ENCODE results near the gene ADCY2. TPM values are rescaled to one million over a fixed set of nuclear protein-coding genes. Genes with fewer than 3 reads are reported as not detected.
A peak's percentile ranks its signal among the peaks of the same experiment; 100 is the strongest.

The ADCY2 gene
- not detected for total RNA-seq

DNA sequence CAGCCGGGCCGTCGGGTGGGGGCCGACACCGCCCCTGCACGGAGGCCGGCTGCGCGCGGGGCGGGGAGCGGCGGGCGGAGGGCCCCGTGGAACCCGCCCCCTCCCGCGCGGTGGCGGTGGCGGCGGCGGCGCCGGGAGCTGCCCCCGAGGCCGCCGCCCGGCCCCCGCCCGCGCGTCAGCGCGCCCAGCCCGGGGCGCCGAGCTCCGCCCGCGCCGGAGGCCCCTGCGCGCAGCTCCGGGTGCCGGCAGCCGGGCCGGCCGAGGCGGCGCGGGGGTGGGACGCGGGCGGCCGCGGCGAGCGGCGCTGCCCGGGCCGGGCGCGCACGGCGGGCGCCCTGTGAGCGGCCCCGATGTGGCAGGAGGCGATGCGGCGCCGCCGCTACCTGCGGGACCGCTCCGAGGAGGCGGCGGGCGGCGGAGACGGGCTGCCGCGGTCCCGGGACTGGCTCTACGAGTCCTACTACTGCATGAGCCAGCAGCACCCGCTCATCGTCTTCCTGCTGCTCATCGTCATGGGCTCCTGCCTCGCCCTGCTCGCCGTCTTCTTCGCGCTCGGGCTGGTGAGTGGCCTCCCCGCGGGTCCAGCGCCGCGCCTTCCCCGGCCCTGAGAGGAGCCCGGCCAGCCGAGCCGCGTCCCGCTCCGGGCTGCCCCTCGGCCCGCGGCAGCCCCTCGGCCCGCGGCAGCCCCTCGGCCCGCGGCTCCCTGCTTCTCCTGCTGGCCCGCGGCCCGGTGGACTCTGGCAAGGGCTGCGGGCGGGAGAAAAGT, at the start of gene ADCY2:
TSS of gene ADCY2 (plus strand) at position 192 of the 766 bp plus-strand sequence. CDS start at position 351, 159 bp downstream.
- H3K4me3 Mint-ChIP-seq = peak within 1 kb of the TSS; percentile 12
- ATAC-seq (replicated peaks) = no peak
- H3K36me3 Mint-ChIP-seq (ENCODE audit: low read depth) = peaks cover 5% of the 10 kb centered on the region
- no peaks in the 10 kb centered on the region for H3K9me3 Mint-ChIP-seq
- H3K27me3 Mint-ChIP-seq = peaks cover 37% of the 10 kb centered on the region
- H3K4me1 Mint-ChIP-seq = no peaks in the 10 kb centered on the region
- H3K27ac Mint-ChIP-seq = no peak within 1 kb of the TSS

DNA sequence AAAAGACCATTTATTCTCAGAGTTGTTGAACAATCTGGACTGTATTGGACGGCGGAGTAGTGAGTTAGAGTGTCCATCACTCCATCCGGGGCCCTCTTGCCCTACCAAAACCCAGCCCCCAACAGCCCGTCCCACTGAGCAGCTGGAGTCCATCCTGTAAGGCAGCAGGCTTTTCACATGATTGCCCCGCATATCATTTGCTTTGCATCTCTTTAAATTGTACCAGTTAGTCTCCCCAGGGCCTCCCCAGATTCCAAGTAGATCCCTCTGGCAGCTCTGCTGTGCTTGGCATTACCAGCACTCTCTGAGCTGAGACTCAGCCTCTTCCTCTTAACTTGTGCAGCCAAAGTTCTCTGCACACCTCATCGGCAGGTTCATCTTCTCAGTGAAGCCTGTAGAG, 48.6 kb upstream of the ADCY2 start:
- H3K27me3 Mint-ChIP-seq = no peaks in the 10 kb centered on the region
- no peak for ATAC-seq (replicated peaks)
- H3K4me3 Mint-ChIP-seq = no peak overlapping the region
- no peaks in the 10 kb centered on the region for H3K4me1 Mint-ChIP-seq
- H3K36me3 Mint-ChIP-seq (ENCODE audit: low read depth) = no peaks in the 10 kb centered on the region
- H3K27ac Mint-ChIP-seq = no peak overlapping the region
- peaks cover 2% of the 10 kb centered on the region for H3K9me3 Mint-ChIP-seq

DNA sequence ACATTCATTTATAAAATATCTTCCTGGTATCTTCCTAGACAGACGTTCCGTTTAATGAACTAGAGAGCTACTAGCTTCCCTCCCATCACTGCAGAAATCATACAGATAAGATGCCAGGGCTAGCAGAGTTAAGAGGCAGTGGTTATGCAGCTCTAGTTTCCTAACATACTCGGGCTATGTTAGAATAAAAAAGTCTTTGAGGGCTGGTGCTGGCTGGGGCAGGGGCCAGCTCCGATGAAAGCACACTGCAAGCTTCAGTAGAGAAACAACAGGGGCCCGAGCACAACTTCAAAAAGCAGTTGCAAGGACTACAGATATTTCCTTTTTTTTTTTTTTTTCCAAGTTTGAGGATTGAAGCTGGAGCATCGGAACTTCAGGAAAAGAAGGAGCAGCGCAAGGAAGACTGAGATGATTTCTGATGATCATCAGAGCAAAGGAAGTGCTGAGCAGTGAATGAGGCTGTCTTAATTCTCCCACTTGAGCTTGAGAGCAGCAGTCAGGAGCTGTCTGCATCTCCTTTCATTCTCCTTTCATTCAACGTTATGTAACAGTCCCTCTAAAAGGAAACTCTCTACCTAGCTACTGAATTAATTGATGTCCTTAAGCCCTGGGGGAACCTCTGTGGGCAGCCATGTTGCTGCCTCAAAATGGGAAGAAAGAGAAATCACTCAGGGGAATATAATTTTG, 47.6 kb upstream of the ADCY2 start:
- no peak overlapping the region for H3K4me3 Mint-ChIP-seq
- ATAC-seq (replicated peaks) = no peak
- H3K27me3 Mint-ChIP-seq = no peaks in the 10 kb centered on the region
- H3K27ac Mint-ChIP-seq = no peak overlapping the region
- H3K4me1 Mint-ChIP-seq = no peaks in the 10 kb centered on the region
- H3K36me3 Mint-ChIP-seq (ENCODE audit: low read depth) = no peaks in the 10 kb centered on the region
- H3K9me3 Mint-ChIP-seq = no peaks in the 10 kb centered on the region

DNA sequence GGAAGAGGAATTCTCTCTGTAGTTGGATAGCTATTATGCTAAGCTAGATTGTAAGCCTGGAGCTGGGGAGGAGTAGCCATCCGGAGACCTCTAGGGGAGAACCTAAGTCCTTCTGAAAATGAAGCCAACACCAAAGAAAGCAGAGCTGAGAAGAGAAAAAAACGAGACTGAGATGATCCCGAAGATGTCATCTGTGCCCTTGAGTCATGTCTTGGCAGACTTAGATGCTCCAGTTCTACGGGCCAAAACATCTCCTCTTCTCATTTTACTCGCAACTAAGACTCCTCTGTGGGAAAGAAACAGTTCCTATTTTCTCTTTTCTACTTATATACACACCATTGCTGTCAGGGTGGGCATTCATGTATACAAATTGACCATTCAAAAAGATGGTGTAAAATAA, 34.3 kb upstream of the ADCY2 start:
- no peaks in the 10 kb centered on the region for H3K36me3 Mint-ChIP-seq (ENCODE audit: low read depth)
- no peak for ATAC-seq (replicated peaks)
- no peak overlapping the region for H3K4me3 Mint-ChIP-seq
- H3K27me3 Mint-ChIP-seq = peaks cover 13% of the 10 kb centered on the region
- H3K27ac Mint-ChIP-seq = no peak overlapping the region
- peaks cover 4% of the 10 kb centered on the region for H3K9me3 Mint-ChIP-seq
- H3K4me1 Mint-ChIP-seq = no peaks in the 10 kb centered on the region

DNA sequence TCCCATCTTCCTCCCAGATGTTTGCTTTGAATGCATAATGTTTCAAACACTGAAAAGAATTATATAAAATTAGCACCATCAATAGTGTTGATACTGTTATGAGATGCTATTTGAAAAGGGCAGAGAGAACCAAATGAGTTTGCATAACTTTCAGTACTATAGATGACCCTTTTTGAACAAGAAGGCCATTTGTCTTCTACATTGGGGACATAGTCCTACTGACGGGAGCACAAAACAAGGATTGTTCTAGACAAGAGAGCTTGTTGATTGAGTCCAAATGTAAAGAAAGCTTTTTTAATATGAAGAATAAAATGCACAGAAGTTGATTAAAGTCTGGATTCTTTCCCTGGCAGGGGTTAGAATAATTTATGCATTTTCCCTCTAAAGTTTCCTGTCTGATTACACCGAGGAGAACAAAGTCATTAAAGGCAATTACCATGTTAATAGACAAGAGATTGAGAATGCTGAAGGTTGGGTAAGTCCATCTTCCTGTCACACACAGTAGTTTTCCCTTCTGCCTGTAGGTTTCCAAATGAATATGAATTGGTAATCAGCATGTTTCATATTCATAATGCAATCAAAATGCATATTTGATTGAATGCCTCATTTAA, 32.8 kb upstream of the ADCY2 start:
- Mint-ChIP-seq H3K27me3 (peaks cover 7% of the 10 kb centered on the region), H3K9me3 (peaks cover 7% of the 10 kb centered on the region), H3K36me3 (ENCODE audit: low read depth) (no peaks in the 10 kb centered on the region), H3K4me3 (no peak overlapping the region), H3K4me1 (no peaks in the 10 kb centered on the region), H3K27ac (no peak overlapping the region)
- no peak for ATAC-seq (replicated peaks)

DNA sequence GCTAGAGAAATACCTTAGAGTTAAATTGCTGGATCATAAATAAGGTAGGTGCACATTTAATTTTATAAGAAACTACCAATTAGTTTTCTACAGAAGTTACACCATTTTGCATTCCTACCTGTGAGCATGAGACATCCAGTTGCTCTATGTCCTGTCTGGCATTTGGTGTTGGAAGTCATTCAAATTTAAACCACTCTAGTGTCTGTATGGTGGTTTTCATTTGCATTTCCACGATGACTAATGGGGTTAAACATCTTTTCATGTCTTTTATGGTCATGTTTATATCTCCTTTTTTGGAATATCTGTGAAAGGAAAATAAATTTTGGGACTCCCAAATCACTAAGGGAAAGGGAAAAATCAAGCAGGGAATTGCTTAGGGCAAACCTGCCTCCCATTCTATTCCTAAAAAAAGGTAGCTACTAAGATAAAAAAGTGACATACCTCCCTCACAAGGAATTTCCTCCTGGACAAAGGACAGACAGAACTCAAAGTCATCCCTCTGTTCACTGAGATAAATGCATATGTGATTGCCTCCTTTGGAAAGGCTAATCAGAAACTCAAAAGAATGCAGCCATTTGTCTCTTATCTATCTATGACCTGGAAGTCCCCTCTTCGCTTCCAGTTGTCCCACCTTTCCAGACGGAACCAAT, 31.6 kb upstream of the ADCY2 start:
- H3K4me3 Mint-ChIP-seq = no peak overlapping the region
- H3K9me3 Mint-ChIP-seq = peaks cover 7% of the 10 kb centered on the region
- no peak overlapping the region for H3K27ac Mint-ChIP-seq
- H3K27me3 Mint-ChIP-seq = no peaks in the 10 kb centered on the region
- no peaks in the 10 kb centered on the region for H3K36me3 Mint-ChIP-seq (ENCODE audit: low read depth)
- no peak for ATAC-seq (replicated peaks)
- no peaks in the 10 kb centered on the region for H3K4me1 Mint-ChIP-seq

DNA sequence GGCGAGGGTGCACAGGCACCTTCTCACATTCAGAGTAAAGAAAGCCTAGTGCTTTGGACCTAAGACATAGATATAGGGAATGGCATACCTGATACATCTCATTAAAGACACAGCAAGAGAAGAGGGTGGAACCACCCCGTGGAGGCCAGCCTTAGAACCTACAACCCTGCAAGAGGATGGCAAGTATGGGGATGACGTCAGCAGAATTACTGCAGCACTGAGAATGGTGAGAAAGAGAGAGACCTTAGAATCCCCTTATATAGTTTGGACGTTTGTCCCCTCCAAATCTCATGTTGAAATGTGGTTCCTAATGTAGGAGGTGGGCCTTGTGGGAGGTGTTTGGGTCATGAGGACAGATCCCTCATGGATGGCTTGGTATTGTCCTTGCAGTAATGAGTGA, 28.2 kb upstream of the ADCY2 start:
- ATAC-seq (replicated peaks) = no peak
- no peaks in the 10 kb centered on the region for H3K27me3 Mint-ChIP-seq
- no peaks in the 10 kb centered on the region for H3K36me3 Mint-ChIP-seq (ENCODE audit: low read depth)
- no peak overlapping the region for H3K4me3 Mint-ChIP-seq
- no peak overlapping the region for H3K27ac Mint-ChIP-seq
- no peaks in the 10 kb centered on the region for H3K4me1 Mint-ChIP-seq
- H3K9me3 Mint-ChIP-seq = peaks cover 3% of the 10 kb centered on the region

DNA sequence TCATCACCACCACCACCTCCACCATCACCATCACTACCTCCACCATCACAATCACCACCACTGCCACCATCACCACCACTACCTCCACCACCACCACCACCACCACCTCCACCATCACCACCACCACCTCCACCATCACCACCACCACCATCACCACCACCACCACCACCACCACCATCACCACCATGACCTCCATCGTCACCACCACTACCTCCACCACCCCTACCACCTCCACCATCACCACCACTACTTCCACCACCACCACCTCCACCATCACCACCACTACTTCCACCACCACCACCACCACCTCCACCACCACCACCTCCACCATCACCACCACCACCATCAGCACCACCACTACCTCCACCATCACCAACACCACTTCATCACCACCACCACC, 23.5 kb upstream of the ADCY2 start:
- ATAC-seq (replicated peaks) = no peak
- Mint-ChIP-seq H3K27ac (no peak overlapping the region), H3K9me3 (peaks cover 3% of the 10 kb centered on the region), H3K36me3 (ENCODE audit: low read depth) (no peaks in the 10 kb centered on the region), H3K27me3 (no peaks in the 10 kb centered on the region), H3K4me1 (no peaks in the 10 kb centered on the region), H3K4me3 (no peak overlapping the region)

DNA sequence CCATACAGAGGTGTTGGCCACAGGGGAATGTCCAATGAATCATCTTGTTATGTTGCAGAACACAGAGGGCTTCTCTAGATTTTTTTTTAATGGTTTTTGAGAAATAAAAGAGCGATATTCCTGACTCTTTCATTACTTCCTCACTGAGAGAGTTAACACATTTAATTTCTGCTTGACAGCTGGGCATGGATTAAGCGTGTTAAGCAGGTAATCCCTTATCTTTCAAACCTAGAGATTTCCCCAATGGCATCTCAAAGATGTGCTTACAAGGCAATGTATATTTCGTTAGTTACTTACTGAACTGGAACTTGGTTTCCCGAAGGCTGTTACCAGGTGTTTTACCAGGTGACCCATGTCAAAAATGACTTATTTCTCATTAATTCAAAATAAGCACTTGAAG, 21.8 kb upstream of the ADCY2 start:
- Mint-ChIP-seq H3K27ac (no peak overlapping the region), H3K27me3 (no peaks in the 10 kb centered on the region), H3K9me3 (no peaks in the 10 kb centered on the region), H3K4me3 (no peak overlapping the region), H3K4me1 (no peaks in the 10 kb centered on the region), H3K36me3 (ENCODE audit: low read depth) (no peaks in the 10 kb centered on the region)
- no peak for ATAC-seq (replicated peaks)

DNA sequence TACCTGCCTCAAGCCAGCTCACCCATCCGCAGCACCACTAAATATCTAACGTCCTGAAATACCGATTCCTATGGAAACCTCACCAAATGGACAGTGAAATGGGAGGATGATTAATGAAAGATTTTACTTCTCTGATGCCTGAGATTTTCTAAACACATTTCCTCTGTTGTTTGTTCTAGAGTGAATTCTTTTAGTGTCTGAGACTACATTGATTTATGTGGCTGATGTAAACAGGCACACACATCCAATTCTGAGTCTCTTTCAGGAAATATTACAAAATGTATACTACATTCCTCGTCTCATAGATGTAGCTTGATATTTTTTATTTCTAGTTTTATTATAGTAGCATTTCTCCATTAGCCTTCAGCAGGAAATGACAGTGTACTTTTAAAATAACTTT, 20.5 kb upstream of the ADCY2 start:
- H3K4me1 Mint-ChIP-seq = no peaks in the 10 kb centered on the region
- ATAC-seq (replicated peaks) = no peak
- no peaks in the 10 kb centered on the region for H3K36me3 Mint-ChIP-seq (ENCODE audit: low read depth)
- no peaks in the 10 kb centered on the region for H3K9me3 Mint-ChIP-seq
- H3K4me3 Mint-ChIP-seq = no peak overlapping the region
- H3K27ac Mint-ChIP-seq = no peak overlapping the region
- H3K27me3 Mint-ChIP-seq = no peaks in the 10 kb centered on the region

DNA sequence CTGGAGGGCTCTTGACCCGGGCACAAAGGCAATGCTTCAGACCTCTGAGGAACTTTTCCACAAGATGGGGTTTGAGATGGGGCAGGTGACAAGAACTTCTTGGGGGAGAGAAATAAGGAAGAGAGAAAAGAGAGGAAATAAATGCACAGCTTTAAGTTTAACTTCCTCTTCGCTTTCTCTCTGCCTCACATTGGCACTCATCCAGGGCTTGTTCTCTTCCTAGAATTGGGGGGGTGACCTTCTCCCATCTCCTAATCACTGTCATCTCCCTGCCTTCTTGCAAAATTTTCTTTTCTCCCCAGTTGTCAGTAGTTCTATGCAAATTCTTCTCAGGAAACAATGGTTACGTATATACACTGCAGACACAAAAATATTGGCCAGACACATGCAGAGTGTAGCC, 19.1 kb upstream of the ADCY2 start:
- Mint-ChIP-seq H3K36me3 (ENCODE audit: low read depth) (no peaks in the 10 kb centered on the region), H3K9me3 (no peaks in the 10 kb centered on the region), H3K27ac (no peak overlapping the region), H3K27me3 (peaks cover 5% of the 10 kb centered on the region), H3K4me3 (no peak overlapping the region), H3K4me1 (no peaks in the 10 kb centered on the region)
- no peak for ATAC-seq (replicated peaks)

DNA sequence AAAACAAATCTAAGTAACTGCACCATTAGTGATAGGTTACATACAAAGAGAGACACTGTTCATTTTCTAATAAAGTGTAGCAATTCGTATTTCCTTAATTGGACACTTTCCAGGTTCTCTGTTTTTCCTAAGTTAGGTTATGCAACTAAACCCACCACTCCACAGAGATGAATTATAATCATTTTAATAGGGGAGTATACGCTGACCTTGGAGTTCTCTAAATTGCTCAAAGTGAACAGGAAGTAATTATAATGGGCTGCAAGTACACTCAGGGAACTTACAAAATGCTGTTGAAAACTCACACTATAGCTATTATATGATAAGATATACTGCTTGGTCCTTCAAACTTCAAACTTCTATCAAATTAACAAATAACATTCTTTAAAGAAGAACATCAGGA, 18.2 kb upstream of the ADCY2 start:
- no peak for ATAC-seq (replicated peaks)
- Mint-ChIP-seq H3K4me3 (no peak overlapping the region), H3K27ac (no peak overlapping the region), H3K27me3 (peaks cover 5% of the 10 kb centered on the region), H3K36me3 (ENCODE audit: low read depth) (no peaks in the 10 kb centered on the region), H3K4me1 (no peaks in the 10 kb centered on the region), H3K9me3 (no peaks in the 10 kb centered on the region)

DNA sequence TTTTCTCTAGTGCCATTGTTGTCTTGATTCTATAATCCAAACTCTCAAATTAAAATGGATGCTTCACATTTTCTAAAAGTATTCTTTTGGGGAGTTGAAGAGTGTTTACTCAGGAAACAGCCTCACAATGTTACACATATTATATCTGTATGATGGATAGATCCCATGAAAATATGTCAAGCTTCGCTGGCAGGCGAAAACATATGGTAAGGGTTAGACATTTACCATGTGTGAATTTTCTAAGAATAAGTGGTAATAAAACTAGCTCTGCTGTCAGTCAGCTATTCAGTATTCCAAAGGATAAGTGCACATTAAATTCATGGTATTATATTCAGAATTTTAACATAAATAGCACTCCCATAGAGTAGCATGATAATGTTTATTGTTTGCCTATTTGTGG, 13.3 kb upstream of the ADCY2 start:
- H3K36me3 Mint-ChIP-seq (ENCODE audit: low read depth) = no peaks in the 10 kb centered on the region
- no peaks in the 10 kb centered on the region for H3K4me1 Mint-ChIP-seq
- H3K27me3 Mint-ChIP-seq = peaks cover 5% of the 10 kb centered on the region
- H3K27ac Mint-ChIP-seq = no peak overlapping the region
- H3K9me3 Mint-ChIP-seq = no peaks in the 10 kb centered on the region
- ATAC-seq (replicated peaks) = no peak
- no peak overlapping the region for H3K4me3 Mint-ChIP-seq

DNA sequence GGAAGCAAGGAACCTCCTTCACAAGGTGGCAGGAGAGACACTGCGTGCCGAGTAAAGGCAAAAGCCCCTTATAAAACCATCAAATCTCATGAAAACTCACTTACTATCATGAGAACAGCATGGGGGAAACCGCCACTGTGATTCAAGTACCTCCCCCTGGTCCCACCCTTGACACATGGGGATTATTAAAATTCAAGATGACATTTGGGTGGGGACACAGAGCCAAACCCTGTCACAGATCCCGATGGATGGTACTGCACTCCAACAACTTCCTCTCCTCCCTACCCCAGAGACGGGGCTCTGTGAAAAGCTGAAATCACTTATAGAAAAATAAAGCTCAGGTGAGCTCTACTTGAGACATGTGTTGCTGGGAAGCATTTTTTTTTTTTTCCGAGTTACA, 10.3 kb upstream of the ADCY2 start:
- H3K4me1 Mint-ChIP-seq = no peaks in the 10 kb centered on the region
- no peak overlapping the region for H3K4me3 Mint-ChIP-seq
- no peak overlapping the region for H3K27ac Mint-ChIP-seq
- H3K27me3 Mint-ChIP-seq = peaks cover 3% of the 10 kb centered on the region
- H3K9me3 Mint-ChIP-seq = no peaks in the 10 kb centered on the region
- H3K36me3 Mint-ChIP-seq (ENCODE audit: low read depth) = no peaks in the 10 kb centered on the region
- no peak for ATAC-seq (replicated peaks)

DNA sequence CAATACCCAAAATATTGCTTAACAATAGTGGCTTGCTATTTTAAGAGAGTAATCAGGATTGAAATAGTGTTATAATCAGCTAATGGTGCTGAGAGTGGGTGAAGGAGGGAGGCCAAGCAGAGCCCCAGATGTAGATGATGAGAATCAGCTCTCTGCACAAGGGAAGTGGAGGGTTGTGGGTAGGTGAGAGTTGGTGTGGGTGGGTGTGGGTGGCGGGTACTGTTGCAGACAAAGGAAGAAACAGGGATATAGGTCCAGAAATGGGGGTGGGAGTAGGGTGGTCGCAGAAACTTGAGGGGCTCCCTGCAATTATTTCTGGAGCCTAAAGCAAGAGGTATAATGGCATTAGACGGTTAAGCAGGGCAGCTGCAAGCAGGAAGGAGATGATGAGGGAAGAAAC, 7.4 kb upstream of the ADCY2 start:
- Mint-ChIP-seq H3K4me1 (no peaks in the 10 kb centered on the region), H3K27me3 (peaks cover 12% of the 10 kb centered on the region)
- no peak for ATAC-seq (replicated peaks)

More for the DNA sequence above, 7.4 kb upstream of the ADCY2 start:
- no peak overlapping the region for H3K4me3 Mint-ChIP-seq
- no peaks in the 10 kb centered on the region for H3K36me3 Mint-ChIP-seq (ENCODE audit: low read depth)
- H3K9me3 Mint-ChIP-seq = no peaks in the 10 kb centered on the region
- no peak overlapping the region for H3K27ac Mint-ChIP-seq
